SK-N-SH (cell line): ENCODE results near the gene SAMD1. TPM values are rescaled to one million over a fixed set of nuclear protein-coding genes. Genes with fewer than 3 reads are reported as not detected.
A peak's percentile ranks its signal among the peaks of the same experiment; 100 is the strongest.

ENCODE experiments used
- CTCF ChIA-PET: fragments of 300-600, 350-600 bp; formaldehyde crosslinking; extraction: SDS; loops from one replicate; lab custom pipeline; 2021; lab: Yijun Ruan, JAX
- POLR2A ChIA-PET: fragments of 350-600 bp; sonication (Branson Sonifier 250); formaldehyde crosslinking; extraction: SDS; loops from one replicate; lab custom pipeline; 2020; ENCODE audit warnings: antibody characterized with exemption, inconsistent platforms; lab: Yijun Ruan, JAX
- DNase-seq: peaks from one replicate; pipeline ENCODE4 v3.0.0; 2012
- H2AFZ ChIP-seq: fragments of 200-600 bp; sonication (generic); 2 replicates; pipeline ENCODE4 v1.8.1; 2016; ENCODE audit warnings: antibody characterized with exemption, mild to moderate bottlenecking, low read depth
- H3F3A ChIP-seq: fragments of 200-600 bp; sonication (generic); replicated peaks from 2 replicates; pipeline ENCODE3; 2016; ENCODE audit warnings: antibody characterized with exemption, mild to moderate bottlenecking; ENCODE audit not compliant: insufficient read depth
- H3K27ac ChIP-seq, 2 experiments: fragments of 200-500 bp in 1 of 2; fragments of 200-600 bp in 1 of 2; sonication (Bioruptor generic) in 1 of 2; sonication (generic), shearing (Covaris generic) in 1 of 2; 2 replicates each; pipeline versions ENCODE4 v1.5.1 to v1.6.1; 2014 to 2016; ENCODE audit warnings: low read depth in 2 of 2, inconsistent platforms in 1 of 2, low read length in 1 of 2, mild to moderate bottlenecking in 1 of 2, mixed read lengths in 1 of 2
- H3K27me3 ChIP-seq: fragments of 200-600 bp; sonication (generic), shearing (Covaris generic); 2 replicates; pipeline ENCODE4 v1.6.1; 2016; ENCODE audit warnings: mixed run types; ENCODE audit not compliant: insufficient read depth
- H3K36me3 ChIP-seq, 2 experiments: fragments of 200-500 bp in 1 of 2; fragments of 200-600 bp in 1 of 2; sonication (Bioruptor generic) in 1 of 2; sonication (generic) in 1 of 2; replicated peaks in 1 of 2; 2 replicates each; pipeline versions ENCODE3 to v1.5.1; 2014 to 2016; ENCODE audit warnings: low read length in 1 of 2, mild to moderate bottlenecking in 1 of 2; ENCODE audit not compliant: insufficient read depth in 2 of 2, control insufficient read depth in 1 of 2
- H3K4me1 ChIP-seq, 2 experiments: fragments of 200-500 bp in 1 of 2; fragments of 200-600 bp in 1 of 2; sonication (Bioruptor generic) in 1 of 2; sonication (generic), shearing (Covaris generic) in 1 of 2; 2 replicates each; pipeline versions ENCODE4 v1.5.1 to v1.6.1; 2014 to 2016; ENCODE audit warnings: low read depth in 1 of 2, low read length in 1 of 2, mixed run types in 1 of 2; ENCODE audit not compliant: insufficient read depth in 2 of 2, control insufficient read depth in 1 of 2
- H3K4me2 ChIP-seq: fragments of 200-600 bp; sonication (generic), shearing (Covaris generic); 2 replicates; pipeline ENCODE4 v1.6.1; 2017; ENCODE audit warnings: mixed run types
- H3K4me3 ChIP-seq, 2 experiments: fragments of 200-500 bp in 1 of 2; fragments of 200-600 bp in 1 of 2; sonication (Bioruptor generic) in 1 of 2; sonication (generic), shearing (Covaris generic) in 1 of 2; 2 replicates each; pipeline versions ENCODE4 v1.5.1 to v1.8.1; 2014 to 2016; ENCODE audit warnings: low read depth in 2 of 2, inconsistent platforms in 1 of 2, low read length in 1 of 2, mild to moderate bottlenecking in 1 of 2, mixed read lengths in 1 of 2, moderate library complexity in 1 of 2
- H3K79me2 ChIP-seq: fragments of 200-600 bp; sonication (generic); 2 replicates; pipeline ENCODE4 v1.8.1; 2017; ENCODE audit warnings: mild to moderate bottlenecking; ENCODE audit not compliant: insufficient read depth
- H3K9ac ChIP-seq: fragments of 200-600 bp; sonication (generic); 2 replicates; pipeline ENCODE4 v1.6.1; 2017; ENCODE audit warnings: mixed run types
- H3K9me2 ChIP-seq: fragments of 200-600 bp; sonication (generic); 2 replicates; pipeline ENCODE4 v1.6.1; 2017; ENCODE audit warnings: mixed run types
- H3K9me3 ChIP-seq: fragments of 200-600 bp; sonication (generic); 2 replicates; pipeline ENCODE4 v1.6.1; 2017; ENCODE audit warnings: mixed run types, mild to moderate bottlenecking, moderate library complexity
- H4K20me1 ChIP-seq: fragments of 200-600 bp; sonication (generic); 2 replicates; pipeline ENCODE4 v1.6.1; 2017; ENCODE audit warnings: mild to moderate bottlenecking, mixed run types; ENCODE audit not compliant: insufficient read depth
- CHD2 ChIP-seq: fragments of 150-350 bp; IDR thresholded peaks from 2 replicates; pipeline ENCODE4 v1.6.1; 2018; ENCODE audit warnings: low read length; ENCODE audit not compliant: partially characterized antibody
- CTCF ChIP-seq: fragments of 200-600 bp; sonication (generic); IDR thresholded peaks from 2 replicates; pipeline ENCODE4 v1.6.1; 2017; ENCODE audit warnings: antibody characterized with exemption, mild to moderate bottlenecking, moderate library complexity
- ELF1 ChIP-seq: IDR thresholded peaks from 2 replicates; pipeline ENCODE4 v1.4.0; 2012
- FOXJ3 ChIP-seq: sonication (generic); formaldehyde crosslinking; IDR thresholded peaks from 2 replicates; pipeline ENCODE4 v1.5.1; 2020; ENCODE audit warnings: mild to moderate bottlenecking, missing genetic modification reagents
- GABPA ChIP-seq: IDR thresholded peaks from 2 replicates; pipeline ENCODE4 v1.4.0; 2012; ENCODE audit warnings: low read depth, mild to moderate bottlenecking
- GATA2 ChIP-seq: sonication (generic); formaldehyde crosslinking; IDR thresholded peaks from 2 replicates; pipeline ENCODE4 v1.5.0; 2020; ENCODE audit warnings: mild to moderate bottlenecking, missing genetic modification reagents
- JUND ChIP-seq: IDR thresholded peaks from 2 replicates; pipeline ENCODE4 v1.4.0; 2012
- MAX ChIP-seq: IDR thresholded peaks from 2 replicates; pipeline ENCODE4 v1.4.0; 2012; ENCODE audit warnings: low read depth
- MXI1 ChIP-seq: IDR thresholded peaks from 2 replicates; pipeline ENCODE4 v1.6.1; 2012; ENCODE audit warnings: mild to moderate bottlenecking, low read depth, low read length, improper control_type of control experiment
- NFIC ChIP-seq: IDR thresholded peaks from 2 replicates; pipeline ENCODE4 v1.4.0; 2012; ENCODE audit warnings: borderline replicate concordance
- PBX3 ChIP-seq: IDR thresholded peaks from 2 replicates; pipeline ENCODE4; 2012
- POLR2AphosphoS5 ChIP-seq: IDR thresholded peaks from 2 replicates; pipeline ENCODE4 v1.6.1; 2012; ENCODE audit warnings: low read depth, low read length
- RAD21 ChIP-seq: IDR thresholded peaks from 2 replicates; pipeline ENCODE4 v1.6.1; 2012; ENCODE audit warnings: mild to moderate bottlenecking, low read length
- RCOR1 ChIP-seq: fragments of 150-350 bp; IDR thresholded peaks from 2 replicates; pipeline ENCODE4 v1.6.1; 2017; ENCODE audit warnings: antibody characterized with exemption, low read length
- REST ChIP-seq: IDR thresholded peaks from 2 replicates; pipeline ENCODE4 v1.6.1; 2012; ENCODE audit warnings: mild to moderate bottlenecking, low read depth, low read length, moderate library complexity
- RXRA ChIP-seq: IDR thresholded peaks from 2 replicates; pipeline ENCODE4 v1.4.0; 2012; ENCODE audit warnings: low read depth, mild to moderate bottlenecking, borderline replicate concordance
- SMC3 ChIP-seq: IDR thresholded peaks from 2 replicates; pipeline ENCODE4 v1.6.1; 2012; ENCODE audit warnings: low read depth, low read length, improper control_type of control experiment
- TAF1 ChIP-seq: IDR thresholded peaks from 2 replicates; pipeline ENCODE4 v1.6.1; 2012; ENCODE audit warnings: low read depth, mild to moderate bottlenecking, low read length, moderate library complexity, borderline replicate concordance
- TCF12 ChIP-seq: IDR thresholded peaks from 2 replicates; pipeline ENCODE4 v1.4.0; 2012
- USF1 ChIP-seq: IDR thresholded peaks from 2 replicates; pipeline ENCODE4 v1.4.0; 2012; ENCODE audit warnings: low read depth, borderline replicate concordance
- USF2 ChIP-seq: fragments of 150-350 bp; IDR thresholded peaks from 2 replicates; pipeline ENCODE4 v1.6.1; 2017; ENCODE audit warnings: antibody characterized with exemption, low read length, low read depth, borderline replicate concordance
- YY1 ChIP-seq: IDR thresholded peaks from 2 replicates; pipeline ENCODE4 v1.4.0; 2012; ENCODE audit warnings: low read depth, mild to moderate bottlenecking
- ZBTB33 ChIP-seq: IDR thresholded peaks from 2 replicates; pipeline ENCODE4 v1.4.0; 2012; ENCODE audit warnings: low read depth, borderline replicate concordance
- WGBS: methylation state at CpG from one replicate; pipeline ENCODE4 v1.1.6; 2017; ENCODE audit warnings: low lambda C conversion rate; 5-methylcytosine and 5-hydroxymethylcytosine counted together
- polyA plus RNA-seq, 3 experiments: library from polyadenylated mRNA; depleted of rRNA; stranded (reverse); fragments of >200 nt; gene quantifications; 2 replicates each; pipeline ENCODE4 v1.2.3, GENCODE V29; 2012

SAMD1 gene
- polyA plus RNA-seq, 1 of the 3 experiments (the other 2 are of a cell fraction): 19.0 TPM

GRCh38 chr19:14136509-14137281, 46.1 kb upstream of the SAMD1 start, which contains the start of gene ASF1B:
Gene ASF1B (minus strand): TSS chr19:14136589. CDS start chr19:14136456, 133 bp downstream.
- H4K20me1 ChIP-seq: no peaks in the 10 kb centered on the region
- H3K4me2 ChIP-seq: peak within 1 kb of the TSS; percentile 90
- under 1% methylated on average over 24 of the region's 78 CpGs for WGBS
- peaks cover 0 to 7% of the 10 kb centered on the region in 2 experiments; a peak in 2 of 4 replicates for H3K4me1 ChIP-seq
- H3K9ac ChIP-seq: peak within 1 kb of the TSS; percentile 82
- H2AFZ ChIP-seq: peak within 1 kb of the TSS; percentile 98
- peak within 1 kb of the TSS; percentile 68 to 89 for H3K4me3 ChIP-seq
- CTCF ChIA-PET: interaction anchor here (0.6 to 18.9 kb wide), 56 partner anchors 9 to 1754 kb away, joined by 3 to 256 read pairs (median 4); partner anchors contain the start of genes ADGRE5, MISP3, NANOS3 and PALM3
- no peaks in the 10 kb centered on the region for H3K36me3 ChIP-seq
- no peaks in the 10 kb centered on the region for H3K27me3 ChIP-seq
- H3K9me3 ChIP-seq: no peaks in the 10 kb centered on the region
- DNase-seq: peak; percentile 98
- peaks cover 39% of the 10 kb centered on the region for H3K79me2 ChIP-seq
- H3F3A ChIP-seq: peaks cover 22% of the 10 kb centered on the region
- no peaks in the 10 kb centered on the region for H3K9me2 ChIP-seq
- POLR2A ChIA-PET: interaction anchor here (0.6 to 3.1 kb wide), 13 partner anchors 14 to 381 kb away, joined by 3 to 13 read pairs (median 3); partner anchors contain the start of genes DNAJB1, MISP3 and PRKACA
- H3K27ac ChIP-seq: peak within 1 kb of the TSS; percentile 59 to 83
- TF ChIP-seq MAX (peak; percentile 66), JUND (no peak), FOXJ3 (CRISPR knock-in tag) (no peak), CTCF (peak; percentile 70), POLR2AphosphoS5 (peak; percentile 89), USF2 (no peak), GABPA (peak; percentile 75), SMC3 (peak; percentile 63), RXRA (no peak), USF1 (no peak), ELF1 (peak; percentile 73), PBX3 (peak; percentile 97), RCOR1 (no peak), CHD2 (peak; percentile 69), REST (no peak), ZBTB33 (no peak), TCF12 (no peak), GATA2 (no peak), RAD21 (peak; percentile 93), YY1 (no peak), MXI1 (peak; percentile 92), NFIC (no peak), TAF1 (peak; percentile 80)
